NB4 (cell line): ENCODE data around the gene ADNP.

ENCODE experiments used
- CTCF ChIP-seq: IDR thresholded peaks from one replicate; pipeline ENCODE4 v1.5.1; 2012; ENCODE audit warnings: low read depth, low read length
- POLR2A ChIP-seq: IDR thresholded peaks from 2 replicates; pipeline ENCODE4 v1.6.1; 2011; ENCODE audit warnings: mild to moderate bottlenecking; ENCODE audit not compliant: insufficient read length; ENCODE audit errors: extremely low read depth

GRCh38 chr20:50969912-50970311 is 38.7 kb upstream of the ADNP start:
- TF ChIP-seq POLR2A: no peak
- TF ChIP-seq CTCF: no peak
